AG09319 (cell line): ENCODE data around the gene ERC1.

Experiments used
- DNase-seq: peaks from one replicate; pipeline ENCODE4 v3.0.0-alpha.2; 2010; ENCODE audit warnings: low read depth; ENCODE audit errors: extremely low read depth
- CTCF ChIP-seq: IDR thresholded peaks from 2 replicates; pipeline ENCODE4 v1.5.1; 2011; ENCODE audit warnings: low read depth, mild to moderate bottlenecking, inconsistent platforms, low read length, moderate library complexity

The ERC1 gene

GRCh38 chr12:1157046-1157445, 166.0 kb downstream of the ERC1 start:
- no peak for TF ChIP-seq CTCF
- DNase-seq: no peak

DNA sequence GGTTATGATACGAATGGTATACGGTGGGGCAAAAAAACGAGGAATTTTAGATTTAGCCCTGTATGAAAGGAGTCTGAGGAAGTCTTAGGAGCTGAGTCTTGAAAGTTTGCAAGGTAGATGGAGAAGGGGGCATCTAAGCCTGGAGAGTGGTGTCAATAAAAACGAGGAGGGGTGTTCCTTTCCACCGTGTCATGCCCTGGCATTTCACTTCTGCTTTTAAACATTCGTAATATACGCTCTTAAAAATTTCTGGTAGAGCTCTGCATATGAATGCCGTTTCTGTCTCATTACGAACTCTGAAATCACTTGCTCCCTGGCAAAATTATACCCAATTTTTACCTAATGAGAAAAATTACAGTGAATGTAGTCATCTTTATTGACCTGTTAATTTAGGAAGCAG, 170.2 kb downstream of the ERC1 start:
- TF ChIP-seq CTCF: no peak
- DNase-seq: no peak

DNA sequence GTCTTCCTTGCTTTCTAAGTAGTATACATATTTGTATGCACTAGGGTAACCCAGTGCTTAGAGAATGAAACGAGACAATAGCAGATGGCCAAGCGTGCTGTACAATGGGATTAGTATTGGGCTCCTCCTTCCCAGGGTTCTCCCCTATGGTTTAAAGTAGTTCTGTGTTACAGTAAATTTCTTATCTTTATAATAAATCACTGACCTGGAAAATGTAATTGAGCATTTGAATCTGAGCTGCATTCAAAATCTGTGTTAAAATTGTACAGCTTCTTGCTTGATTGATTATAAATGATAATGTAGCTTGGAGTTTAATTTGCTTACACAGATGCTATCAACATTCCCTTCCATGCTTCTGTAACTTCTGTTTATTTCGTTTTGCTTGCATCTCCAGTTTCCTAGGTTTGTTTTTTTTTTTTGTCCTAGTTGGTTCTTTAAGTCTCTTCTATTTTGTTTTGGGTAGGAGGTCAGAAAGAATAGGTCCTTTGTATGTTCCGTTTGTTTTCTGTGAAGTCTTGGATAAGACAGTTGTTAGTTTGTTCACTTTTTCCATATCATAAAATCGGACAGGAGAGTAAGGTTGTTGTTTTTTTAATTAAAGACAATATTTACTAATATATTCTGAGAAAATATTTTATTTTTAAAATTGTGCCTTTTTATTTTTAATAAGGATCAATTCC, 171.2 kb downstream of the ERC1 start:
- no peak for TF ChIP-seq CTCF
- DNase-seq: no peak

- no peak for TF ChIP-seq CTCF
- DNase-seq: no peak
These were observed 176.8 kb downstream of the ERC1 start for GRCh38 chr12:1167784-1168183.

DNA sequence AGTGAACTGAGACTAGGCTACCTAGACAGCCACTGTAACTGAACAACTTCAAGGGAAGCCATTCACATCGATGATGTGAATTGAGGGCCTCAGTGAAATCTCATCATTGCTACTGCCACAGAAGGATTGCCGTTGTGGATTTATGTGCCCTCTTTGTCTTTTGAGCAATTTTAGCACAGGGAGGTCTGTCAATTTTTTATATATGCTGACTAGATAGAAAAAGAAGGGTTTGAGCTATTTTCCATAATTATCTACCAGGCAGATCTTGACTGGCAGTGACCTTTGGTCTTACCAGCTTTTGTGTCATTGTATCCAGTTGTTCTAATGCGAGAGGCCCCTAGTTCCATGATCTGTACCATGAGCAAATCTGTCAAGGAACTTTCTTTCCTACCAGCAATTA, 179.4 kb downstream of the ERC1 start:
- no peak for DNase-seq
- TF ChIP-seq CTCF: no peak

GRCh38 chr12:1171657-1172408, 180.8 kb downstream of the ERC1 start:
- no peak for TF ChIP-seq CTCF
- peak; percentile 49 for DNase-seq
